Mononuclear cell (primary cell): Measurements from ENCODE around the gene CFAP44. TPM values are rescaled to one million over a fixed set of nuclear protein-coding genes. Genes with fewer than 3 reads are reported as not detected.

Experiments
- H3K27me3 ChIP-seq: 2 replicates; pipeline ENCODE4 v1.6.0; 2011; ENCODE audit warnings: low read length, control low read depth; ENCODE audit not compliant: insufficient read depth
- H3K4me1 ChIP-seq: 2 replicates; pipeline ENCODE4 v1.5.1; 2011; ENCODE audit warnings: mild to moderate bottlenecking, low read length, control low read depth; ENCODE audit not compliant: insufficient read depth
- H3K4me3 ChIP-seq: 2 replicates; pipeline ENCODE4 v1.5.1; 2011; ENCODE audit warnings: mild to moderate bottlenecking, low read length, moderate library complexity
- H3K9me3 ChIP-seq: 2 replicates; pipeline ENCODE4 v1.5.1; 2011; ENCODE audit warnings: low read depth, mild to moderate bottlenecking, control low read depth, low read length
- total RNA-seq: library from RNA; depleted of rRNA; stranded (reverse); fragments of >200 nt; gene quantifications from one replicate; pipeline ENCODE4 v1.2.3, GENCODE V29; 2012

The CFAP44 gene
- total RNA-seq, 1 donor: 5.8 TPM

DNA sequence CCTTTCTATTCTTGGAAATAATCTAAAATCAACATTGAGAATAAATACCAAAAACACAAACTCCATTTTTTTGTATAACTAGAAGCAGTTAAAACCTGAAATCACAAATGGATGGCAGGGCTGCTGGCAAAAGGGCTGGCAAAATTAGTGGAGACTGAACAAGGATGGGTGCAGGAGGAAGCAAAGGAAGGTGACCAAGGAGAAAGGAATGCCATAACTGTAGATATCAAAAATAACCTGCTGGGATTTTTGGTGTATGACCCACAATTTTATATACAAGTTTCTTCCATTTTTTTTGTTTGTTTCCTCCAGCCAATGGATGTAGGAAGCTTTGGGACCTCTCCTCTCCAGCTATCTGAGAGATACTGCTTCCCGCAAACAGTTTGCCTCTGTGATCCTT is 12.7 kb downstream of the CFAP44 start:
- H3K4me3 ChIP-seq: no peak overlapping the region
- H3K4me1 ChIP-seq: no peaks in the 10 kb centered on the region
- H3K9me3 ChIP-seq: peaks cover 18% of the 10 kb centered on the region
- no peaks in the 10 kb centered on the region for H3K27me3 ChIP-seq

DNA sequence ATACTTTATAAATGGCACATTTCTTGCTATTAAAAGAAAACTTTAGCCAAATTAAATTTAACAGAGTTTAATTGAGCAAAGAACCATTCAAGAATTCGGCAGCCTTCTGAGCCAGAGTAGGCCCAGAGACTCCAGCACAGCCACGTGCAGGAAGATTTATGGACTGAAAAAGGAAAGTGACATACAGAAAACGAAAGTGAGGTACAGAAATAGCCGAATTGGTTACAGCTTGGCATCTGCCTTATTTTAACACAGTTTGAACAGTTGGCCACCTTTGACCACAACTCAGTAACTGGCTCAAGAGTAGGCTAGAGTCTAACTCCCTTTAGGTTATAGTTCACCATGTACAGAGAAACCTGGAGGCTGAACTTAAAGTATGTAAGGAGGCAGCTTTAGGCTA is 17.6 kb downstream of the CFAP44 start:
- H3K27me3 ChIP-seq: no peaks in the 10 kb centered on the region
- no peaks in the 10 kb centered on the region for H3K4me1 ChIP-seq
- H3K9me3 ChIP-seq: peaks cover 18% of the 10 kb centered on the region
- no peak overlapping the region for H3K4me3 ChIP-seq

DNA sequence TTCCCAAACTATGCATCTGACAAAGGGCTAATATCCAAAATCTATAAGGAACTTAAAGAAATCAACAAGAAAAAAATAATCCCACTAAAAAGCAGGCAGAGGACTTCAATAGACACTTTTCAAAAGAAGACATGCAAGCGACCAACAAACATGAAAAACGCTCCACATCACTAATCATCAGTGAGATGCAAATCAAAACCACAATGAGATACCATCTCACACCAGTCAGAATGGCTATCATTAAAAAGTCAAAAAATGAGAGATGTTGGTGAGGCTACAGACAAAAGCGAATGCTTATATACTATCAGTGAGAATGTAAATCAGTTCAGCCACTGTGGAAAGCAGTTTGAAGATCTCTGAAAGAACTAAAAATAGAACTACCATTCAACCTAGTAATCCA is 20.2 kb downstream of the CFAP44 start:
- Histone ChIP-seq H3K4me1 (no peaks in the 10 kb centered on the region), H3K4me3 (no peak overlapping the region), H3K9me3 (peaks cover 9% of the 10 kb centered on the region), H3K27me3 (no peaks in the 10 kb centered on the region)

DNA sequence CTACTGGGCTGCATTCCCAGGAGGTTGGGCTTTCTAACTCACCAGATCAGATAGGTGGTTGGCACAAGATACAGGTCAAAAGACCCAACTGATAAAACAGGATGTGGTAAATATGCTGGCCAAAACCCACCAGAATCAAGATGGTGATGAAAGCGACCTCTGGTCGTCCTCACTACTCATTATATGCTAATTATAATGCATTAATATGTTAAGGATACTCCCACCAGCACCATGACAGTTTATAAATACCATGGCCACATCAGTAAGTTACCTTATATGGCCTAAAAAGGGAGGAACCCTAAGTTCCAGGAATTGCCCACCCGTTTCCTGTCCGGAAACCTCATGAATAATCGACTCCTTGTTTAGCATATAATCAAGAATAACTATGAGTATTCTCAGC is 31.6 kb downstream of the CFAP44 start:
- no peak overlapping the region for H3K4me3 ChIP-seq
- no peaks in the 10 kb centered on the region for H3K9me3 ChIP-seq
- H3K4me1 ChIP-seq: no peaks in the 10 kb centered on the region
- no peaks in the 10 kb centered on the region for H3K27me3 ChIP-seq

DNA sequence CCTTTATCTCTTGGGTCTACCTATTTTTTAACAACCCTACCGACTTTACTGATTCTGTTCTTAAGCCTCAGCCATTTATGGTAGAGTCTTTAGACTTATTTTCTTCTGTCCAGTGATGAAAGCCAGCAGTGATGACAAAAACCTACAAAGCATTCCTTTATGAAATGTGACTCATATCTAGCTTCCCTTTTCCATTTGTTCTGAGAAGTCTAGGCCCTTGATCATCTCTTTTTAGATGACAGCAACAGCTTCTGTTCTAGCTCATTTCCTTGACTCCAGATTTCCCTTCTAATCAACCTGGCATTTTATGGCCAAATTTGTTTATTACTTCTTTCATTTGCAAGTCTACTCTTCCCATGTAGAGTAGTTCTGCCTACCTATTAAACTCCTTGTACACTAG is 36.1 kb downstream of the CFAP44 start:
- no peaks in the 10 kb centered on the region for H3K27me3 ChIP-seq
- no peaks in the 10 kb centered on the region for H3K9me3 ChIP-seq
- no peaks in the 10 kb centered on the region for H3K4me1 ChIP-seq
- no peak overlapping the region for H3K4me3 ChIP-seq

DNA sequence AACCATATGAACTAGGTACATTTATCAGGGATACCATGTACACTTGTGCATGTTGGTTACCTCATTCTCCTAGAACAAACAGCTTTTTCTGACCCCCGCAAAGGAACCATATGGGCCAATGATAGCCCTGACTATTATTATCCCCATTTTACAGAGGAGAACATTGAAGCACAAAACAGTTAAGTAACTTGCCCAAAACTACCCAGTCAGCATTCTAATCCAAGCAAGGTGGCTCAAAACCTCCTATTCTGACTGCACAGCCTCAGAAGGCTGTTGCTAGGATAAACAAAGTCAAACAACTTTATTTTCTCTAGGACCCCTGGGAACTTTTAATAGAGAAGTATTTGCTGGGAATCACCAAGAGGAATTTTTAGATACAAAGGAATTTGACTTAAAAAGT is 36.7 kb downstream of the CFAP44 start:
- Histone ChIP-seq H3K4me1 (no peaks in the 10 kb centered on the region), H3K4me3 (no peak overlapping the region), H3K27me3 (no peaks in the 10 kb centered on the region), H3K9me3 (no peaks in the 10 kb centered on the region)

Other genes starting within 250 kb of the CFAP44 start
- not detected for gene BOC, start 229.9 kb downstream of the CFAP44 start, total RNA-seq
- gene SPICE1, start 73.7 kb upstream of the CFAP44 start, total RNA-seq: 8.5 TPM
- gene SIDT1, start 91.1 kb upstream of the CFAP44 start, total RNA-seq: 38.5 TPM